HCT116 (cell line): Measurements from ENCODE around the gene ZNF835.

ENCODE experiments used
- ATF3 ChIP-seq: IDR thresholded peaks from 2 replicates; pipeline ENCODE4 v1.6.1; 2012
- CEBPB ChIP-seq: IDR thresholded peaks from 2 replicates; pipeline ENCODE4 v1.6.1; 2012; ENCODE audit warnings: low read depth
- CTCF ChIP-seq, 3 experiments: fragments of 200-600 bp in 1 of 3; sonication (generic) in 1 of 3; IDR thresholded peaks in 2 of 3; conservative IDR thresholded peaks in 1 of 3; 2 replicates each; pipeline ENCODE4 v1.5.1; 2012 to 2017; ENCODE audit warnings: low read depth in 2 of 3, low read length in 2 of 3, antibody characterized with exemption in 1 of 3, borderline replicate concordance in 1 of 3, control low read depth in 1 of 3, mild to moderate bottlenecking in 1 of 3, mixed read lengths in 1 of 3, mixed run types in 1 of 3, moderate library complexity in 1 of 3; ENCODE audit not compliant: insufficient read depth in 1 of 3
- EGR1 ChIP-seq: IDR thresholded peaks from 2 replicates; pipeline ENCODE4 v1.6.1; 2012; ENCODE audit warnings: low read depth
- EZH2 ChIP-seq: fragments of 200-600 bp; sonication (generic); IDR thresholded peaks from 2 replicates; pipeline ENCODE4 v1.6.1; 2017; ENCODE audit warnings: antibody characterized with exemption, mixed run types
- MAX ChIP-seq: IDR thresholded peaks from 2 replicates; pipeline ENCODE4 v1.6.1; 2012
- POLR2A ChIP-seq: IDR thresholded peaks from 2 replicates; pipeline ENCODE4 v1.7.0; 2011; ENCODE audit warnings: borderline replicate concordance; ENCODE audit not compliant: insufficient read depth, insufficient read length; ENCODE audit errors: extremely low read depth
- POLR2AphosphoS5 ChIP-seq: IDR thresholded peaks from 2 replicates; pipeline ENCODE4 v1.6.1; 2011; ENCODE audit warnings: mild to moderate bottlenecking, low read depth, low read length, moderate library complexity
- RAD21 ChIP-seq: IDR thresholded peaks from 2 replicates; pipeline ENCODE4 v1.6.1; 2012; ENCODE audit warnings: low read depth, mild to moderate bottlenecking
- ZFX ChIP-seq: fragments of 450-650 bp; IDR thresholded peaks from 2 replicates; pipeline ENCODE4 v1.6.1; 2017
- ZNF274 ChIP-seq: fragments of 200-500 bp; sonication (Bioruptor generic); IDR thresholded peaks from 2 replicates; pipeline ENCODE4 v1.6.1; 2014; ENCODE audit warnings: mild to moderate bottlenecking, low read depth, low read length, inconsistent platforms

GRCh38 chr19:56707821-56708220 is 36.3 kb upstream of the ZNF835 start:
- TF ChIP-seq CTCF (IDR thresholded peaks at IDR 0.05 in 2 of 3, conservative IDR thresholded peaks at IDR 0.05 in 1 of 3; ENCODE audit: borderline replicate concordance in 1 of 3, insufficient read depth in 1 of 3, low read depth in 2 of 3, low read length in 2 of 3) = no peak
- no peak for TF ChIP-seq EZH2
- no peak for TF ChIP-seq POLR2AphosphoS5
- no peak for TF ChIP-seq ATF3
- TF ChIP-seq POLR2A = no peak
- no peak for TF ChIP-seq MAX
- no peak for TF ChIP-seq ZFX
- TF ChIP-seq ZNF274 = no peak
- TF ChIP-seq CEBPB = no peak
- TF ChIP-seq EGR1 = no peak
- TF ChIP-seq RAD21 = no peak
